NCI-H1092 treated with DMSO at 0.1 percent for 48 hours (cell line): ENCODE measurements around the gene SCN5A.

ENCODE experiments used
- DNase-seq: peaks from one replicate; lab custom pipeline; 2025; lab: John Stamatoyannopoulos, UW

Gene SCN5A

DNA sequence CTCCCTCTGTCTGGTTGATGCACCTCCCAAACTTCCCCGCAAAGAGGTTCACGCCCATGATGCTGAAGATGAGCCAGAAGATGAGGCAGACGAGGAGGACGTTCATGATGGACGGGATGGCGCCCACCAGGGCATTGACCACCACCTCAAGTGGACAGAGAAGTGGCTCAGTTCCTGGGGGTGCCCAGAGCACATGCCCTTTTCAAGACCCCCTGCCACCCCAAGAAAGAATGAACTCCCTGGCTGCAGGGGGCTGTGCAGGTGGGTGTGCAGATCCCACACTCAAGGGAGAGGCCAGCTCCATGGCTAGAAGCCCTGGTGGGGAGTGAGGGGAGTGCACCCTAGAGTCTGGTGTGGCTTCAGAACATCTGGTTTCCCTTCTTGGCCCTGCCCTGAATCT is 89.2 kb downstream of the SCN5A start:
- DNase-seq: no peak

DNA sequence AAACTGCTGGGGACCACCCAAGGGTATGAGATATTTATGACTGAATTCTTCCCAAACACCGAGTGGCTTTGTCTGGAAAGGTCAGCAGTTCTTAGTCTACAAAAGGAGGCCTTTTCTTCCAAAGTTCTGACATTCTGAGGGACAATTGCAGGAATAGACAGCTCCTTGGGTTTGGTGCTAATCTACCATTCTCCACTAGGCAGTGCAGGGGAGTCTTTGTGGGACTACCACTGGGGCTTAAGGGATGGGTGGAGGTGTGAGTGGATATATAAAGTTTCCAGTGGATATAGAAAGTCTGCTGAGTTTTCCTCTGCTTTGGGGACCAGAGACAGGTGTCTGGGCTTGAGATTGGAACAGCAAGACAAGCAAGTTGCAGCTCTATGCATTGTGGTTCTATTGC is 90.6 kb downstream of the SCN5A start:
- no peak for DNase-seq

DNA sequence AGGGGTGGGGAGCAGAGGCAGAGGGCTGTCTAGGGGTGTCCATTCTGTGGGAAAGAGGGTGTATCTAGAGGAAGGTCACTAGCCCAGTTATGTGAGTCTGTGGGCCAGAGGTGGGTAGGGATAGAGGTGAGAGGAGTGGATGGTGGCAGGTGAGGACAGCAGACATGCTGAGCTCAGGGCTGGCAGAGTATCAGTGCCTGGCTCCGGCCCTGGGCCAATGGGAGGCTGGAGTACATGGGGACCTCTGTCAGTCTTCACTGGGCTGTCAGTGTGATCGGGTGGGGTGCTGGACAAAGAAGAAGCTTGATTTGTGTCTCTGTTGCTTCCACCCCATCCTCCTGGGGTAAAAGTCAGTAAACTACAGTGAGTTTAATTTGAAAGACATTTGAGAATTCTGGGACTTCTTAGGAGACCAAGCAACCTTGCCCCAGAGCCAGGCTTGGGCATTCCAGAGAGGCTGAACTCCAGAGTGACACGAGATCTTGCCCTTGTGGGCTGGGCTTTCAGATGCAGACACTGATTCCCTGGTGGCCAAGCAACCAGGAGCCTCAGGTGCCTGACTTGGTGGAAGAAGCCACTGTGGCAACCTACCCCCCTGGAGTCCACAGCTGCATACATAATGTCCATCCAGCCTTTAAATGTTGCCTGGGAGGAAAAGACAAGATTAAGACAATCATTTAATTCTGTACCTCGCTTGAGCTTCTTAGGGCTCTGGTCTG is 92.7 kb downstream of the SCN5A start:
- no peak for DNase-seq

GRCh38 chr3:38555926-38556325 is 93.6 kb downstream of the SCN5A start:
- DNase-seq: no peak

- DNase-seq: no peak
These were observed 94.2 kb downstream of the SCN5A start for GRCh38 chr3:38555149-38555840.

- no peak for DNase-seq
These were observed 95.2 kb downstream of the SCN5A start for GRCh38 chr3:38554127-38554827.

GRCh38 chr3:38553071-38553470 is 96.4 kb downstream of the SCN5A start:
- DNase-seq: no peak

- no peak for DNase-seq
These were observed 97.1 kb downstream of the SCN5A start for GRCh38 chr3:38552364-38552763.

- DNase-seq: no peak
These were observed 98.3 kb downstream of the SCN5A start for GRCh38 chr3:38551026-38551832.

DNA sequence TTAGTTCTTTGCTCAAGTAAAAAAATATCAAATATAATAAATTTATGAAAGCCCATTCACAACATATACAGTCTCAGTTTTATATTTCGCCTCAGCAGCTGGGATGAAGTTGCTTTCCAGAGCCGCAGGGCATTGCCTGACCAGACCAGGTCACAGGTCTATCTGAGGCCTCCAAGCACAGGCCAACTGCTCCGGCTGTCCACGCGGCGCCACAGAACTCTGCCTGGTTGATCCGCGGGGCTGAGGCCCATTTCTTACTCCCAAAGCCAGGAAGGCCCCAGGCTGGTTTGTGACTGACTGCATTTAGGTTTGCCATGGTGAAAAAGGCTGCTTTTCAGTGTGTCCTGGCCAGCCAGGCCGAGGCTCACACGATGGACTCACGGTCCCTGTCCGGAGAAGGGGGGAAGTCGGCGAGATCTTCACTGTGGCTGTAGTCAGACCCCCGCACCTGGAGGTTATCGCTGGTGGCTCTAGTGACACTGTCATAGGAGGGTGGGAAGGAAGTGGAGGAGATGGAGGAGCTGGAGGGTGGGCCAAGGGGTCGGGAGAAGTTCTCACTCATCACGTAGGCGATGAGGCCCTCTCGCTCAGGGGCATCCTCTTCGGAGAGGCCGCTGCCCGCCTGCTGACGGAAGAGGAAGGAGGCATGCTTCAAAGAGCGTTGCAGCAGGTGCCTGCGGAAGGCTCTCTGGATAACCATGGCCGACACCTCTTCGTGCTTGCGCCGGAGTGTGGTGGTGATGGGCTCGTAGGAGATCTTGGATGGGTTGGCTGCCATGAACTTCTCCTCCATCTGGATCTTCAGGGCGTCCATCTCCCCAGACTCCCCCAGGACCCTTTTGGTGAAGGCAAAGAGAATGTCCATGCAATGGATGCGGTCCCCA is 99.3 kb downstream of the SCN5A start:
- DNase-seq: no peak

DNA sequence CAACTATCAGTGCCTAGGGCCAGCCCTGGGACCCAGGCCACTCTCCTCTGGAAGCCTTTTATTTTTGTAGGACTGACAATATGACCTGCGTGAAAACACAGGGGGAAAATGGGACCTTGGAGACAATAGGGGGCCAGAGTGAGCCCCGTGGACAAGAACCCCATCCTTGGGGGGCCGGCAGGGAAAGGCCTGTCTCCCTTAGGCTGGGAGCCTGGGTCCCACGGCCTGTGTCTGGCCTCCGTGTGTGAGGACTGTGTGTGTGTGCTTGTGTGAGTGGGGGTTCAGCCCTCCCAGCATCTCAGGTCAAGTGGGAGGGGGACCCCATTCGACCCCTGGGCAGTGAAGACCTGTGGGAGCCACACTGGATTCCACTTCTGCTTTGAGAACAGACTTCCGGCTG is 100.0 kb downstream of the SCN5A start:
- DNase-seq: no peak

GRCh38 chr3:38549082-38549481 is 100.4 kb downstream of the SCN5A start:
- no peak for DNase-seq

DNA sequence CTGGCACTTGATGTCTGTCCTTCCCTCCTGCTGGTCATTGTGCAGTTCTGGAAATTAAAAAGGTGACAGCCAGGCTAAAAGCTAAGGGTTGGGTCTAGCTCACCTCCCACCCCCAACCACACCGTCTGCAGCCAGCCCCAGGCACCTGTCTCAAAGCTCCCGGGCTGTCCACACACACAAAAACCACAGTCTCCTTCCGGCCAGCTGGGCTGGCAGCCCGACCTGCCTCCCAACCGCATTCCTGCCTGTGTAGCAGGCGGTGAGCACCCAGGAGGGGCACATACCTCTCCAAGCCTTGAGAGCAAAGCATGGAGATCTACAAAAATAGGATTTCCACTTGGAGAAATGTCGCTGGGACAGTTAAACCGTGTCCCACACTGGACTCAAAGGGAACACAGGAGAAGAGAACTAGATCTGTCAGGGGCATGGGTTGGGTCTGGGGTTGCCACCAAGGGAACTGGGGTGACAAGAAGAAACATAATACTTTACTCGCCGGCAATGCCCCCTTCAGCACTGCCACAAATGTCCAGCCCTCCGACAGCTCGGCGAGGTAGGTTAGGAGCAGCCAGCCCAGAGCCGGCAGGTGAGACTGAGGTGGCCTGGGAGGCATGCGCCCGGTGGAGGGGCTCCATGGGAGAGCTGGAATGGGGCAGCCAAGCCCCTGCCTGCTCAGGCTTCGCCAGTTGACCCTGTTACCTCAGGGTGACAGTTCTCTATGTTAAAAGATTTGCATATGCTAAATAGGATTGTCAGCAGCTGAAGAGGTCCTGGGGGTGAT is 101.1 kb downstream of the SCN5A start:
- DNase-seq: no peak

DNA sequence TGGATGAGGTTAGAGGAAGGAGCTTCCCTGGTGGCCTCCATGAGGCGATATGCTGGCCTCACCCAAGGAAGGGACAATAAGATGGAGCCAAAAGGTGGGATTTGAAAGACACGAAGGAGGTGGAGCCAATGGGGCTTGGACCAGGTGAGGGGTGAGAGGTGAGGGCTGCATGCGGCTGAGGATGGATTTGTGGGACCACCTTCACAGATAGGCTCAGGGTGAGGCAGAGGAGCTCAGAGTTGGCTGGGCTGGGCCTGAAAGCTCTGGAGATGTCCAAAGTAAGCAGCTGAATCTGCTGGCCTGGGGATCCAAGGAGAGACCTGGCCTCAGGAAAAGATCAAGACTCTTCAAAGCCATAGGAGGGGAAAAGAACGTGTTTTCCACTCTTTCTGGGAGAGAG is 103.5 kb downstream of the SCN5A start:
- DNase-seq: no peak

DNA sequence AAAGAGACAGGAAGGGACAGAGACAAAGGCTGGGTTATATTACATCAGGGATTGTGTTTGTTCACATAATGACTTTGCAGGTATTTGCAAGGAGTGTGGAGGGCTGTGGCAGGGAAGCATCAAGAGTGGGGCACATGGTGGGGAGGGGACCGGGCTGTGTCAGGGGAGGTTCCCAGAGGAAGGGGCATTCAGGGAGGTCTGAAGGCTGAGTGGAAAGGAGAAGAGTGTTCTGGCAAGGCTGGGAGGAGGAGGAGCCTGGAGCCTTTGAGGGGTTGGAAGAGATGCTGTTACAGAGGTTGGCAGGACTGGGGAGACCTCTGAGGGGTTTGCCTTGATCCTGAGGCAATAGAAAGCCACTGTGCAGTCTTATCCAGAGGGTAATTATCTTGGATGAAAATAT is 103.9 kb downstream of the SCN5A start:
- DNase-seq: no peak

GRCh38 chr3:38544926-38545325 is 104.6 kb downstream of the SCN5A start:
- no peak for DNase-seq

DNA sequence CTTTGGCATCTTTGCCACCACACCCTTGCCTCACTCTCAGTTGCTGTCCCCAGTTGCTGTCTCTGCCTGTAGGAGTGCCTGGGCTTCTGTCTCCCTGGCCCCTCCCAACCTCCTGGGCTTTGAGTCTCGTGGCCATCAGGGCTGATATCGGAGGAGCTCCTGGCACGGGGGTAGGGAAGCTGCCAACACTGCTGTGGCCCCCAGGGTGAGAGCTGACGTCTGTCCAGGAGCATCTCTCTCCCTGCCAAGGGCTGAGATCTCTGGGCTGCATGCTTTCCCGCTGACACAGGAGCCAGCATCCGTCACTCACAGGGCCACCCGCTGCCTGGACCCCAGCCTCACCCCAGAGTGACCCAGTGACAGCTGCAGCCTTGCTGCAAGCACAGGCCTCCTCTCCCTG is 105.9 kb downstream of the SCN5A start:
- DNase-seq: no peak

- DNase-seq: no peak
These were observed 106.8 kb downstream of the SCN5A start for GRCh38 chr3:38542401-38543298.

DNA sequence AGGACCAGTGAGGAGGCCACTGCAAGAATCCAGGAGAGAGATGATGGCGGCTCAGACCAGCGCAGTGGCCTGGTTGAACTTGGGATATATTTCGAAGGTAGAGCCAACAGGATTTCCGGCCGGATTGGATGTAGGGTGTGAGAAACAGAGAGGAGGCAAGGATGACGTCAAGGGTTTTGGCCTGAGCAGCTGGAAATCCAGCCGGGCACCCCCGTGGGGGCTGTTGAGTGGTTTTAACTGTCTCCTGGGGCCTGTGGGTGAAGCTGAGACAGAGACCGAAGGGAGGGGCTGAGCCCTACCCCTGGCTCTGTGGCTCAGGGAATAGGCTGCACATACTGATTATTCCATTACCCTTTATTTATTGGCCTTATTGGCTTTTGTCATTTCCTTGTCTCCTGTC is 107.7 kb downstream of the SCN5A start:
- no peak for DNase-seq
